Stimulated activated CD8-positive, alpha-beta memory T cell treated with anti-CD3 and anti-CD28 coated beads, Interleukin-4, amount 100 ng/mL, for 48 hours (primary cell): ENCODE data around the gene TCIRG1.

Experiments used
- DNase-seq: peaks from one replicate; pipeline ENCODE4 v3.0.0-alpha.2; 2020

Gene TCIRG1

GRCh38 chr11:68004551-68005335, 34.1 kb upstream of the TCIRG1 start:
- DNase-seq = no peak

GRCh38 chr11:68006606-68007166, 32.1 kb upstream of the TCIRG1 start:
- no peak for DNase-seq

- DNase-seq = no peak
These were observed 31.1 kb upstream of the TCIRG1 start for GRCh38 chr11:68007498-68008380.

- no peak for DNase-seq
These were observed 30.2 kb upstream of the TCIRG1 start for GRCh38 chr11:68008381-68009337.

GRCh38 chr11:68009391-68010089, 29.3 kb upstream of the TCIRG1 start:
- DNase-seq = no peak

GRCh38 chr11:68010090-68011041, 28.5 kb upstream of the TCIRG1 start, which contains the start of gene ALDH3B1:
TSS of gene ALDH3B1 (plus strand) at chr11:68010327. CDS start at chr11:68015298, 4,971 bp downstream.
- no peak for DNase-seq

- DNase-seq = no peak
These were observed 27.5 kb upstream of the TCIRG1 start for GRCh38 chr11:68011051-68011943.

GRCh38 chr11:68012044-68012842, 26.6 kb upstream of the TCIRG1 start:
- no peak for DNase-seq

- no peak for DNase-seq
These were observed 25.8 kb upstream of the TCIRG1 start for GRCh38 chr11:68012843-68013610.

- DNase-seq = no peak
These were observed 25.1 kb upstream of the TCIRG1 start for GRCh38 chr11:68013611-68014156.

GRCh38 chr11:68014157-68014946, 24.5 kb upstream of the TCIRG1 start:
- no peak for DNase-seq

GRCh38 chr11:68014947-68015447, 23.8 kb upstream of the TCIRG1 start:
- no peak for DNase-seq

- DNase-seq = no peak
These were observed 23.4 kb upstream of the TCIRG1 start for GRCh38 chr11:68015467-68015866.

- DNase-seq = no peak
These were observed 22.5 kb upstream of the TCIRG1 start for GRCh38 chr11:68016161-68016903.
